Vagina (tissue), 2 donors: Measurements from ENCODE around the gene RERG. TPM values are rescaled to one million over a fixed set of nuclear protein-coding genes. Genes with fewer than 3 reads are reported as not detected.

Experiments
- DNase-seq, 2 donors: peaks; one replicate each; pipeline ENCODE4 v3.0.0-alpha.2; 2017; ENCODE audit errors: extremely low spot score in 2 of 2
- H3K27ac ChIP-seq: fragments of 200-600 bp; sonication (generic); one replicate; pipeline ENCODE4 v1.5.1; 2019
- H3K27me3 ChIP-seq: fragments of 200-600 bp; sonication (generic); one replicate; pipeline ENCODE4 v1.5.1; 2019
- H3K36me3 ChIP-seq, 2 donors: fragments of 200-600 bp; sonication (generic); one replicate each; pipeline ENCODE4 v1.5.1; 2017 to 2019
- H3K4me1 ChIP-seq: fragments of 200-600 bp; sonication (generic); one replicate; pipeline ENCODE4 v1.5.1; 2019
- H3K4me3 ChIP-seq, 2 donors: fragments of 200-600 bp; sonication (generic); 1 replicate in 1 of 2; 2 replicates in 1 of 2; pipeline ENCODE4 v1.5.1; 2016 to 2019
- H3K9me3 ChIP-seq: fragments of 200-600 bp; sonication (generic); one replicate; pipeline ENCODE4 v1.5.1; 2019
- CTCF ChIP-seq, 3 experiments: fragments of 450-650 bp in 2 of 3; fragments of 200-600 bp in 1 of 3; sonication (generic) in 1 of 3; IDR thresholded peaks; one replicate each; pipeline ENCODE4 v1.5.1; 2017 to 2019; ENCODE audit warnings: antibody characterized with exemption in 3 of 3, mild to moderate bottlenecking in 2 of 3, moderate library complexity in 2 of 3
- POLR2A ChIP-seq, 2 donors: fragments of 450-650 bp; IDR thresholded peaks; one replicate each; pipeline ENCODE4 v1.6.1; 2017; ENCODE audit warnings: antibody characterized with exemption in 2 of 2, mild to moderate bottlenecking in 2 of 2, moderate library complexity in 2 of 2
- POLR2AphosphoS5 ChIP-seq, 2 donors: sonication (generic); formaldehyde crosslinking; IDR thresholded peaks; one replicate each; pipeline ENCODE4 v1.9.0; 2017; ENCODE audit warnings: antibody characterized with exemption in 2 of 2, mild to moderate bottlenecking in 2 of 2, low read depth in 1 of 2; ENCODE audit not compliant: insufficient read depth in 1 of 2
- intact Hi-C: fragments of 100-400 bp; cut with DNase I; formaldehyde crosslinking; loops from one replicate; pipeline ENCODE4 v1.15.1; 2023
- total RNA-seq: library from RNA; depleted of rRNA; stranded (reverse); fragments of >200 nt; gene quantifications from one replicate; pipeline ENCODE4 v1.2.3, GENCODE V29; 2016

RERG gene
- total RNA-seq, 1 donor from 2014 or later, result 31.9 TPM

GRCh38 chr12:15243102-15243501 is 21.9 kb upstream of the RERG start:
- TF ChIP-seq CTCF (IDR thresholded peaks at IDR 0.05), result no peak
- no peak for TF ChIP-seq POLR2A (IDR thresholded peaks at IDR 0.05)
- TF ChIP-seq POLR2AphosphoS5 (IDR thresholded peaks at IDR 0.05; ENCODE audit: insufficient read depth in 1 of 2, low read depth in 1 of 2), result no peak
- H3K4me1 ChIP-seq, result no peaks in the 10 kb centered on the region
- H3K36me3 ChIP-seq, result no peaks in the 10 kb centered on the region
- DNase-seq, result no peak
- H3K27ac ChIP-seq, result no peak overlapping the region
- intact Hi-C loops, result no loop called here
- H3K9me3 ChIP-seq, result no peaks in the 10 kb centered on the region
- no peaks in the 10 kb centered on the region for H3K27me3 ChIP-seq
- no peak overlapping the region for H3K4me3 ChIP-seq

- Histone ChIP-seq H3K27me3 (no peaks in the 10 kb centered on the region), H3K4me3 (no peak overlapping the region), H3K36me3 (no peaks in the 10 kb centered on the region), H3K27ac (no peak overlapping the region), H3K4me1 (no peaks in the 10 kb centered on the region), H3K9me3 (no peaks in the 10 kb centered on the region)
- TF ChIP-seq CTCF (IDR thresholded peaks at IDR 0.05), result no peak
- TF ChIP-seq POLR2AphosphoS5 (IDR thresholded peaks at IDR 0.05; ENCODE audit: insufficient read depth in 1 of 2, low read depth in 1 of 2), result no peak
- TF ChIP-seq POLR2A (IDR thresholded peaks at IDR 0.05), result no peak
- intact Hi-C loops, result no loop called here
- DNase-seq, result no peak
Observed at GRCh38 chr12:15240898-15241297, 19.7 kb upstream of the RERG start.

GRCh38 chr12:15234508-15234907 is 13.3 kb upstream of the RERG start:
- no peak for DNase-seq
- no peaks in the 10 kb centered on the region for H3K4me1 ChIP-seq
- H3K27me3 ChIP-seq, result no peaks in the 10 kb centered on the region
- TF ChIP-seq CTCF (IDR thresholded peaks at IDR 0.05) (no peak), POLR2AphosphoS5 (IDR thresholded peaks at IDR 0.05; ENCODE audit: insufficient read depth in 1 of 2, low read depth in 1 of 2) (no peak), POLR2A (IDR thresholded peaks at IDR 0.05) (no peak)
- intact Hi-C loops, result no loop called here
- H3K36me3 ChIP-seq, result no peaks in the 10 kb centered on the region
- H3K4me3 ChIP-seq, result no peak overlapping the region
- no peaks in the 10 kb centered on the region for H3K9me3 ChIP-seq
- H3K27ac ChIP-seq, result no peak overlapping the region

- no peak for TF ChIP-seq POLR2A (IDR thresholded peaks at IDR 0.05)
- TF ChIP-seq CTCF (IDR thresholded peaks at IDR 0.05), result no peak
- TF ChIP-seq POLR2AphosphoS5 (IDR thresholded peaks at IDR 0.05; ENCODE audit: insufficient read depth in 1 of 2, low read depth in 1 of 2), result no peak
- Histone ChIP-seq H3K27ac (no peak overlapping the region), H3K9me3 (no peaks in the 10 kb centered on the region), H3K4me3 (no peak overlapping the region), H3K27me3 (no peaks in the 10 kb centered on the region), H3K4me1 (no peaks in the 10 kb centered on the region), H3K36me3 (no peaks in the 10 kb centered on the region)
- intact Hi-C loops, result no loop called here
- no peak for DNase-seq
Observed at GRCh38 chr12:15234011-15234410, 12.8 kb upstream of the RERG start.

GRCh38 chr12:15232959-15233358 is 11.7 kb upstream of the RERG start:
- TF ChIP-seq POLR2AphosphoS5 (IDR thresholded peaks at IDR 0.05; ENCODE audit: insufficient read depth in 1 of 2, low read depth in 1 of 2) (no peak), CTCF (IDR thresholded peaks at IDR 0.05) (no peak), POLR2A (IDR thresholded peaks at IDR 0.05) (no peak)
- intact Hi-C loops, result no loop called here

More at GRCh38 chr12:15232959-15233358, 11.7 kb upstream of the RERG start:
- H3K4me3 ChIP-seq, result no peak overlapping the region
- DNase-seq, result no peak
- no peak overlapping the region for H3K27ac ChIP-seq
- H3K27me3 ChIP-seq, result no peaks in the 10 kb centered on the region
- H3K4me1 ChIP-seq, result no peaks in the 10 kb centered on the region
- H3K36me3 ChIP-seq, result no peaks in the 10 kb centered on the region
- H3K9me3 ChIP-seq, result no peaks in the 10 kb centered on the region
